Body of pancreas (tissue), 4 donors: Measurements from ENCODE around the gene CTNNA2.

Experiments used
- CTCF ChIP-seq, 7 experiments: fragments of 450-650 bp in 4 of 7; fragments of 200-600 bp in 3 of 7; sonication (generic) in 3 of 7; IDR thresholded peaks; one replicate each; pipeline ENCODE4 v1.5.1; 2016 to 2019; ENCODE audit warnings: antibody characterized with exemption in 7 of 7
- POLR2A ChIP-seq, 3 donors: fragments of 450-650 bp; IDR thresholded peaks; one replicate each; pipeline ENCODE4 v1.6.1; 2016; ENCODE audit warnings: antibody characterized with exemption in 3 of 3, mild to moderate bottlenecking in 2 of 3

DNA sequence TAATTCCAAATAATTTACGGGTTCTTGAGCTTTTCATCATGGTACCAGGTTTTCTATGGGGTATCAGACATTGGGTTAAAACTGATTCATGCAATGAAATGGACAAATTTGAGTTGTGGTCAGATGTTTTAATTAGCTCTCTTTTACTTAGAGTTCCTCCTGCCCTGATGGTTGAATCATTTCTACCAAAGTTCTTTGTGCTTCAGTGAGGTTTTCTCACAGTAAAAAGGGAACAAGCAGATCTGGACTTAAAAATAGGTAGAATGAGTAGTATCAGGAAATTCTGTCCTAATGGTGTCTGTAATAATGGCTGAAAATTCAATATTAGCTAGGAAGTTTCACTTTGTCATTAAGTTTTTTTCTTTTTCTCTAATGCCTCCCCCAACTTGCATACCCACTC is 951.4 kb downstream of the CTNNA2 start:
- TF ChIP-seq CTCF (IDR thresholded peaks at IDR 0.05) (no peak), POLR2A (IDR thresholded peaks at IDR 0.05) (no peak)
